Epithelial cell of esophagus (primary cell): ENCODE results near the gene CPLANE2.

ENCODE experiments used
- DNase-seq: peaks from one replicate; pipeline ENCODE4 v3.0.0; 2010; ENCODE audit warnings: low read depth
- H3K4me3 ChIP-seq: 2 replicates; pipeline ENCODE4 v1.5.1; 2011; ENCODE audit warnings: mild to moderate bottlenecking, low read length, control low read depth
- TF ChIP-seq, protein P1 (sequence below): IDR thresholded peaks from 2 replicates; pipeline ENCODE4 v1.5.1; 2011; ENCODE audit warnings: low read depth, mild to moderate bottlenecking, low read length, control low read depth, inconsistent platforms; ENCODE audit not compliant: insufficient read depth; ENCODE audit errors: missing control alignments

CPLANE2 gene

DNA sequence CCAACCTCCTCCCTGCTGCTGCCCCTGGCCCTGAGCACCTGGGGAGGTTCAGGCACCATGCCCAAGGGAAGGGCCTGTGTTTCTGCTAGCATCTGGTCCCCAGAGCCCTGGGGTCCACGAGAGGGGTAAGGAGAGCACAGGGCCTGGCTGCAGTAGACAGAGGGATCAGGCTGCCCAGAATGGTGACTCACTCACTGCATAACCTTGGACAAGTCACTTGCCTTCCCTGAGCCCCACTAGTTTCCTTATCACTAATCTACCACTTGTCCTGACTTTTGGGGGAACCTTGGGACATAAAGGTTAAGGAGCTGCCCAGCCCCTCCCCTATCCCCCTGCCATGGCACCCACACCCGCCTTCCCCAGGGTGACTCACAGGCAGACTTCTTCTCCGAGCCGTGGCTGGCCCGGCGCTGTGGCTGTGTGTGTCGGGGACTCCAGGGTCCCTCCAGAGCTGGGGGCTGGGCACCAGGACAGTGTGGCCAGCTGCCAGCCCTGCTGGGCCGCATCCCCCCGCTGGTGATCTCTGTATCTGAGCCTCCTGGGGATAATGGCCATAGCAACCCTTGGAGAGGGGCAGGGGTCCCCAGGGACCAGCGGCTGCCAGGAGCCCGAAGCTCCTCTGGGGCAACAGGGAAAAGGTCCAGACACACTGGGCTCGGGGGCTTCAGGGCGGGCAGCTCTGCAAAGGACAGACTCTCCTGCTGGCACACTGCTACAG, 28.6 kb downstream of the CPLANE2 start:
- TF ChIP-seq, protein P1, sequence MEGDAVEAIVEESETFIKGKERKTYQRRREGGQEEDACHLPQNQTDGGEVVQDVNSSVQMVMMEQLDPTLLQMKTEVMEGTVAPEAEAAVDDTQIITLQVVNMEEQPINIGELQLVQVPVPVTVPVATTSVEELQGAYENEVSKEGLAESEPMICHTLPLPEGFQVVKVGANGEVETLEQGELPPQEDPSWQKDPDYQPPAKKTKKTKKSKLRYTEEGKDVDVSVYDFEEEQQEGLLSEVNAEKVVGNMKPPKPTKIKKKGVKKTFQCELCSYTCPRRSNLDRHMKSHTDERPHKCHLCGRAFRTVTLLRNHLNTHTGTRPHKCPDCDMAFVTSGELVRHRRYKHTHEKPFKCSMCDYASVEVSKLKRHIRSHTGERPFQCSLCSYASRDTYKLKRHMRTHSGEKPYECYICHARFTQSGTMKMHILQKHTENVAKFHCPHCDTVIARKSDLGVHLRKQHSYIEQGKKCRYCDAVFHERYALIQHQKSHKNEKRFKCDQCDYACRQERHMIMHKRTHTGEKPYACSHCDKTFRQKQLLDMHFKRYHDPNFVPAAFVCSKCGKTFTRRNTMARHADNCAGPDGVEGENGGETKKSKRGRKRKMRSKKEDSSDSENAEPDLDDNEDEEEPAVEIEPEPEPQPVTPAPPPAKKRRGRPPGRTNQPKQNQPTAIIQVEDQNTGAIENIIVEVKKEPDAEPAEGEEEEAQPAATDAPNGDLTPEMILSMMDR: no peak
- peak; percentile 42 for DNase-seq
- no peak overlapping the region for H3K4me3 ChIP-seq

DNA sequence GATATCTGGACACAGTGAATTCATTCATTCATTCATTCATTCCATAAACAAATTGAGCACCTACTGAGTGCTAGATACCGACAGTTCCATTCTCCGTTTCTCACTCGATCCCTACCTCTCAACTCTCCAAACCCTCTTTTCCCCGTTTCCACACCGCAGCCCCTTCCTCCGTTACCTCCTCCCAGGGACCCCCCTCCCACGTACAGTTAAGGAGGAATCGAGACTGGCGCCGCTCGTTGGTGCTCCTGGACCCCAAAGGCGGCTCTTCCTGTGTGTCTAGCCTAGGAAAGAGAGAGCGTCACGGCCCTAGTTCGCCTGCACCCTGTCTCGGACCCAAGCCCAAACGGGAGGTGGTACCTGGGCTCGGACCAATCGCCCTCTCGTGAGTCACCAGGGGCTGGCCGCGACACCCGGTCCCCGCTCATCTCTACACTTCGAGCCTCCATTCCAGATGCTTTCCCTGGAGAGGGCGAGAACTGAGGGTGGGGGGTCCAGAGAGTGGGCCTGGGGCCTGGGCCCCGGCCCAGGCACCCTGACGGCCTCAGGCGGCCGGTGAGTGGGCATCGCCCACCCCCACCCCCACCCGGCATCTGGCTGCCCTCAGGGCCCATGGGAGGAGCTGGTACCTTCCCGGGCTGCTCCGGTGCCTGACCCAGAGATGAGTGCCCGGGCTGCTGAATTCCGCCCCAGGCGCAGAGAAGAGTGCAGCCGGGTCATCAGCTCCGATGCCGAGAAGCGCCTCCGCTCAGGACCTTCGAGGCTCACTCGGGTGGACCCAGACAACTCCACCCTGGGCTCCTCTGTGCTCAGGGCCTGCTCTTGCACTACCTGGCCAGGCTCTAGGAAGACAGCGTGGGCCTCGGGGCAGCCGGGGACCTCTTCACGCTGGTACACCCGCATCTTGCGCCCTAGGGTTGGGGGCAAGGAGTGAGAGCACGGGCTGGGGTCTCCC, 29.4 kb downstream of the CPLANE2 start:
- no peak for DNase-seq
- H3K4me3 ChIP-seq: peak overlapping the region; percentile 21
- TF ChIP-seq, protein P1: no peak

DNA sequence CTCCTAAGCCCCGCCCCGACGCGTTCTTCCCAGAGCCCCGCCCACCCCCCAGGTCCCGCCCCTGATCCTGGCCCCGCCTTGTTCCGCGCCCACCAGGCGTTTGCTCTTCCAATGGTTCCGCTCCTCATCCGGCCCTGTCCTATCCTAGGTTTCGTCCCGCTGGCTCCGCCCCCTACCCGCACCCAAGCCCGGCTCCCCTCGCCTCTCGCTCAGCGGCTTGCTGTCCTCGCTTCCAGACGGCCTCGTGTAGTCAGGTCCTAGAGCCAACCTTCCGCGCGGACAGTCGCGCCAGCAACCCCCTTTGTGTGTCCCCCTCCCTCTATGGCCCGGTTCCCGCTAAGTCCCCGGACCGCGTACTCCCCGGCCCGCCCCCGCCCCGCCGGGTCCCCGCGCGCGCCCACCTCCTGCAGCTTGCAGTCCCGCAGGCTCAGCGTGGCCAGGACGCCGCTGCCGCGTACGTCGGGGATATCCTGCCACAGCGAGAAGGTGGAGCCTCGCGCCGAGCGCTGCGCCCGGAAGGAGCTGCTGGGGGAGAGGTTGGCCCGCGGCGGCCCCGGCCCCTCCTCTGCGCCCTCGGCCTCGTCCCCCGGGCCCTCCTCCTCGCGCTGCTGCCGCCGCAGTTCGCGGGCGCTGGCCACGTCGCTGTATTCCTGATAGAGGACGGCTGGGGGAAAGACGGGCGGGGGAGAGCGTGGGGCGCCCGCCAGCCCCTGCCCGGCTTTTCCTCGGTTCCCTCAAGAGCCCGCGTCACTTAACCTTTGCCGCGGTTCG, 30.3 kb downstream of the CPLANE2 start:
- TF ChIP-seq, protein P1: no peak
- peak overlapping the region; percentile 42 for H3K4me3 ChIP-seq
- peak; percentile 99 for DNase-seq

DNA sequence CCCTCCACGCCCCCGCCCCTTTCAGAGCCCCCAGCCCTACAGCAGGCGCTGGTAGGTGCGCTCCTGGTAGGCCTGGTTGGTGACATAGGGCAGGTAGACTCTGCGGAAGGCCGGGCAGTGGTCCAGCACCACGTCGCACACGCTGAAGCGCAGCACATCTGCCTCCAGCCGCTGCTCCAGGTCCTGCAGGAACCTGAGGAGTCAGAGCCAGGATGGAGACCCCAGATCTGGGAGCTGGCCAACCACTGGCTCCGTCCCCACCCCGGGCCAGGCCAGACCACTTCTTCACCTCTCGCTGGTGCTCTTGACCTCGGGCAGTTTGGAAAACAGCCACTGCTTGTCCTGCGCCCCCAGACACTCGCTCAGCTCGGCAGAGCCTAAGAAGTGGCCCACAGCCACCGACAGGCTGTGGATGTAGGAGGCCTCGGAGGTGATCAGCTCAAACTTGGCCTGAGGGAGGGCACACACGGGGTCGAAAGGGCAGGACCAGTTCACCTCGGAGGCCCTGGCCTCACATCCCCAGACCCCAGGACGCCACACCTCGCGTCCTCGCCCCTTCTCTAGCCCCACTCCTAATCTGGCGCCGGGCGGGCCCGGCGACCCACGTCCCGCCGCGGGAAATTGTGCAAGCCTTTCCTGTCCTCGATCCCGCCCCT, 31.0 kb downstream of the CPLANE2 start:
- H3K4me3 ChIP-seq: peak overlapping the region; percentile 42
- TF ChIP-seq, protein P1: no peak

DNA sequence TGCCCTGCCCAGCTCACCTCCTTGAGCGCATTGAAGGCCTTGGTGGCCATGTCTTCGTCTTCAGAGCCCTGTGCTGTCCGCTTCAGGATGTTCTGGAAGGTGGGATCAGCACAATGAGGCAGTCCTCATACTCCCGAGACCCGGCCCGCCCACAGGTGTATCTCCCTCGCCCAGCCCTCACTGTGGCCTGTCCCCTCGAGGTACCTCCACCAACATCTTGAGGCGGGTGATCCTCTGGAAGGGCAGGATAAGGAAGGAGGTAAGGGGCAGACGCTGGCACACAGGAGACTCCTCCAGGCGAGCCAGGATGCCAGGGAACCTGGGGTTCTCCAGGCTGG, 31.7 kb downstream of the CPLANE2 start:
- H3K4me3 ChIP-seq: no peak overlapping the region
- no peak for DNase-seq
- TF ChIP-seq, protein P1: no peak

More for the DNA sequence above, 31.0 kb downstream of the CPLANE2 start:
- no peak for DNase-seq

DNA sequence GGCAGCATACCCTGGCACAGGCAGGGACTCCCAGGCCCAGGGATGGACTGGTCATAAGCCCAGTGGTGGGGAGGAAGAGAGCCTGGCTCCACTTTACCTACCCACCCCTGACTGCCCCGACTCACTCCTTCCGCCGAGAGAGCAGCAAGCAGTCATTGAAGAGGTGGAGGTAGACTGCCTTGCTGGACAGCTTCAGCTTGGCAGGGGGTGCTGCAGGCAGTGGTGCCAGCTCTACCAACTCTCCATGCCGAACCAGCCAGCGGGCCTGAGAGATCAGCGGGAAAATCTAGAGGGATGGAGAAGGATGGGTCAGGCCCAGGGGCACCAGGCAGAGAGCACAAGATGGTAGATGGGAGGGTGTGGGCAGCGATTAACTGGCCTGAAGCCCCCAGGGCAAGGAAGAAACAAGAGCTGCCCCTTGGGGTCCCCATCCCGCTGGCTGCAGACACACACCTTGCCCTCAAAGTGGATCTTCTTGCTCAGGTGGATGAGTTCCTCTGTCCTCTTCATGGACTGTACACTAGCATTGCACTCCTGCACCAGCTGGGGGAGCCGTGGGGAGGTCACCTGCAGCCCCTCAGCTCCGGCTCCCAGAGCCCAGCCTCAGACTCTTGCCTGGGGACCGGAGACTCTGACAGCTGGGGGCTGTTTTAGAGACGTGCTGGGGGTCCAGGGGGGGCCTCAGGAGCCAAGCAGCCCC, 32.2 kb downstream of the CPLANE2 start:
- peak; percentile 49 for DNase-seq
- TF ChIP-seq, protein P1: peak; percentile 25
- no peak overlapping the region for H3K4me3 ChIP-seq
